HG02852 (cell line): Measurements from ENCODE around the gene AKAP7.
"Not testable (repeated sequence)": the region's sequence is repeated elsewhere in the genome, so short reads cannot be mapped to it uniquely, and the experiment has no call there.

ENCODE experiments used
- ATAC-seq: cut with Tn5 transposase; IDR thresholded peaks from one replicate; pipeline ENCODE4 v1.9.1; 2021; ENCODE audit warnings: mild to moderate bottlenecking, moderate library complexity; ENCODE audit not compliant: unreplicated experiment

Gene AKAP7

DNA sequence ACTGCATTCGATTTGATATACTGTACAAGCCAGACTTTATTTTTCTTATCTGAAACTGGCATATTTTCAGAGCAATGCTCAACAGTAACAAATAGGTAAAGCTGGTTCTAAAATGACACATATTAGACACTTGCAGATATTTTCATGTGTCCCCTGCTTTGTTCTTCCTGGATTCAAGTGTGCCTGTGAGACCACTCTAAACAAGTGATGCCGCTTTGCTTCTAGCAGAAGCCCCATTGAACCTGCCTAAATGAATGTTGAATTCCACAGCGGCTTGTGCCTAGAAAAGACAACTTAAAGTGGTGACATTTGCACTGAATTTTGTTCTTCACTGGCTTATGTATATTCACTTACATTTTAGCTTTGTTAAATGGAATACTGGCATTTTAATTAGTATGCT, 115.7 kb downstream of the AKAP7 start:
- ATAC-seq: no peak

DNA sequence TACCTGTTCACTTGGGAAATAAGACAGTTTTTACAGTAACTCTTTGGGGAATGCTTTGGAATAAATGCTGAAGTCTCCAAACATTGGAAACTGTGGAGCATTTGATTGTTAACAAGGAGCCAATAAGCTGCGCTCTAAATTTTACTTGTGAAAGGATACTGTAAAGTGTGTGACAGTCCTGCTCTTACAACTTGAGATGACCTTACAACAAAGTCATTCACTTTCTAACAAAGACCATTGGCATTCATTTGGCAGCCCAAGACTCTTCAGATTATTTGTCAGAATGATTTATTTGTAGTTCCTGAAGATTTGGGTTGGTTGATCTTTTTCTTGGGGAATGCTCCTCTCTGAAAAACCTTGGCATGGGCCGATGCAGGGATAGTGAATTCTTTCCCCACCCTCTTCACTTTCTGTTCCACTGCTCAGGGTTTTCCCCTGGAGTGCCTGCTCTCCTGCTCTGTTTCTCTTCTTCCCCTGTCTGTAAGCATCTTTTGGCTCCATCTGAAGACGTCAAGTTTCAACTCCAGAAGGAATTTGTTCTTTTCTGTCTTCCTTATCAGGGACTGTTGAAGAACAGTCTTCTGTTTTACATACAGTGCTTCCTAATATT, 116.4 kb downstream of the AKAP7 start:
- ATAC-seq: no peak

DNA sequence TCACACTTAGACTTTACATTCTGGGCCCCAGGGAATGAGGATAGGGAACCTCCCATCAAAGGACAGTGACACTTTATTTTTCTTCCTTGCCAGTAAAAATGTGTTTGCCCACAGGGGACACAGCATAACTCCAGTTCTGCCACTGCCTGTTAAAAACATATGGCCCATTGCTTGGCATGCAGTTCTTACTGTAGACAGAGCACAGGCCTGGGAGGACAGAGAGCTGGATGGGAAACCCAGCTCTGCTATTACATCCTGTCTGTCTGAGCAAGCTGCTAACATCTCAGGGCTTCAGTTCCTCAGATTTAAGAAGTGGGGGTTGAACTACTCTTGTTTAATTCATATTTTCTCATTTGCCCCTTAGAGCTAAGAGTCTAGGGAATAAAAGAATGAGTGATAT, 120.2 kb downstream of the AKAP7 start:
- no peak for ATAC-seq

- ATAC-seq: no peak
These were observed 120.6 kb downstream of the AKAP7 start for GRCh38 chr6:131255911-131256310.

DNA sequence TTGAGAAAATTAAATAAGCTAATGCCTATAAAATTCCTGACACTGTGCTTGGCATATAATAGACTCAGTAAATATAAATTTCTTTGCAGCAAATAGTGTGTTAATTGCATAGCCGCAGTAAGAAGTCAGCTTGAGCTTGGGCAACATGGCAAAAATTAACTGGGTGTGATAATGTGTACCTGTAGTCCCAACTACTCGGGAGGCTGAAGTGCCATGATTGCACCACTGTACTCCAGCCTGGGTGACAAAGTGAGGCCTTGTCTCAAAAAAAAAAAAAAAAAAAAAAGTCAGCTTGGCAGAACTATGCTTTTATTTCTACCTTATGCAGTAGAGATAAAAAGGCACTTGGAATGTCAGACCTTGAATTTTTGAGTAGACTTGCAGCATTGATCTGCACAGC, 121.8 kb downstream of the AKAP7 start:
- no peak for ATAC-seq

GRCh38 chr6:131258010-131258652, 122.9 kb downstream of the AKAP7 start:
- no peak for ATAC-seq

DNA sequence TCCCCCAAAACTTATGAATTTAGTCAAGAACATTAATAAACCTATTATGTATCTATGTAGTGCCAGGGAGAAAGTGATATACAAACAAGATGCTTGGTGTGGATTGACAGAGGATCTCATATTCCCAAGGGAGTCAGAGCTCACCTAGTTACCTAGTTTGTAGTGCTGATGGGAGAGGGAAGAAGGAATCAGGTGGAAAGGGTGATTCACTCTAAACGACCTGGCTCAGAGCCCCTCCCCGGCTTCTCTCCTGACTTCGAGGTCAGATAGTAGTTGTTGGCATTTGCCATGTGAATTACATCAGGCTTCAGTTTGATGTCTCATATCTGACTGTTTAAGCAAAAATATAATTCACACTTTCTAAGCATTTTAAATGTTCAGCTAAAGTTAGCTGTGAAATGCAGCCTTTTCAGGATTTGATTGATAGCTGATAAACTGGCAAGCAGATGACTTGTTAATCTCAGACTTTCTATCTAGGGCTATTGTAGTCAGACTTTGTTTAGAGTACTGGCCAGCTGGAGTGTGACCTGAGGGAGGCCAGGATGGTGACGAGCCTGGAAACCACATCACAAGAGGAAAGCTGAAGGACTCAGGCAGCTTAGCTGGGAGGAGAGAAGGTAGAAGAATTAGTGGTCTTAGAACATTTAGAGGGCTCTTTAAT, 123.7 kb downstream of the AKAP7 start:
- ATAC-seq: no peak

GRCh38 chr6:131260960-131261359, 125.7 kb downstream of the AKAP7 start:
- ATAC-seq: not testable (repeated sequence)

- ATAC-seq: no peak
These were observed 126.8 kb downstream of the AKAP7 start for GRCh38 chr6:131262060-131262459.

DNA sequence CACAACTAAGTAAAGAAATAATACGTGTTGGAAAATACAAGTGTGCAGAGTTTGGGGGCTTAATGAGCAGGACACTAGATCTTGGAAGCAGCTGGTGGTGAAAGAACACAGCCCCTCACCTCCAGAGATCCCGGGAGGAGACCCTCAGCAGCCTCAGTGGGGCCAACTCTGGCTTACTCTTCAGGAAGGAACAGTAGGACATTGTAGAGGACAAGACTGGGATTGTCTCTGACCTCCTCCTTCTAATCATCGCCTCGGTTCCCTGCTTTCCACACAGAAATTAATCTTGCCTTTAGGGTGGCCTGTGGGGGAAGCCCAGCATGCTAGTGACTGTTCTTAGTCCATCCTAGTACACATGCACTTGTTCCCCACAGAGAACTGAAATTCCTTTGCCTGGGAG, 130.7 kb downstream of the AKAP7 start:
- ATAC-seq: no peak

- ATAC-seq: no peak
These were observed 133.0 kb downstream of the AKAP7 start for GRCh38 chr6:131268303-131268702.

- ATAC-seq: no peak
These were observed 134.5 kb downstream of the AKAP7 start for GRCh38 chr6:131269565-131270391.

- ATAC-seq: no peak
These were observed 135.3 kb downstream of the AKAP7 start for GRCh38 chr6:131270534-131270933.

DNA sequence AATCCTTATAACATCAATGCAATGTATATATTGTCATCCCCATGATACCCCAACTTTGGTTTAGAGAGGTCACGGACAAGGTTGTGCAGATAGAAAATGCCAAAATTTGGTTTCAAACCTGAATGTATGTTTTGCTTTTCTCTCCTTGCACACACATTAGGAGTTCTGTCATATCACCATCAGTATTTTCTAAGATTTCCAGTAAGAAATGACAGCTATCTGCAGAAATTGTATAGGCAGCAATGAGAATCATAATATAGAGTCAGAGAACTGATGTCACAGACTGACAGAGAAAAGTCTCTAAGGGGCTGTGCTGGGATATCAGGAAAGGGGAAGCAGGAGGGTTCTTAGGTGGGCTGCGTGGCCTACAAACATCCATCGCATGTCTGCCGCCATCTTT, 140.0 kb downstream of the AKAP7 start:
- no peak for ATAC-seq

DNA sequence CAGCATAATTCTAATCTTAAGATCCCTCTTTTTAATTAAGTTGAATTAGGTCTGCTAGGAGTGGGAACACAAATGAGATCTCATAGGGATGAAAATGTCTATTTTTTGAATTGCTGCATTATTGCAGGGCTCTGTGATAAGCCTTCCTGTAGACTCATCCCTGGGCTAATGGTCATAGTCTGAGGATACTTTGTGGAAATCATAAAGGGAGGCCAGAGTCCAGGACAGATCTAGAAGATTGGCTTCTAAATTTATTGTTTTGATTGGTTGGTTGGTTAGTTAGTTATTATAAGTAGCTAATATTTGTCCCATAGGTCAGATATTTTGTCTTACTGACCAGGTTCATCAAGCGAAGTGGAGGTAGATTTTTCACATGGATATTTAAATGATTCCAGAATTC, 142.3 kb downstream of the AKAP7 start:
- ATAC-seq: no peak

GRCh38 chr6:131281471-131282270, 146.4 kb downstream of the AKAP7 start:
- ATAC-seq: no peak

DNA sequence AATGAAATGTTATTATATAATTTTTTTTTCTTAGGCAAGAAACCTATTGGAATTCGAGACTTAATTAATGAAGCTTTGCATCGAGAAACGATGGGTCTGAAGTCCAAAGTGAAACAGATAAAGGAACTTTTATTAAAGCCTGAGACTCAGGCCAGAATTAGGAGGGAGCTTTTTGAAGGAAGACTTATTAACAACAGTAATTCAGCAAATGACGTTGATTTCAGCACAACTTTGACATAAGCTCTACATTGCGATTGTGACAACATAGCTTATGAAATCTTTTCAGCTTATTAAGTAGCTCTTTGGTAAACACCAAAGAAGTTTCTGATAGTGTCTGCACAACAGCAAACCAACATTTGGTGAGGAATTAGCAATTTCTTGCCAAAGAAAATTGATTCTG, 147.1 kb downstream of the AKAP7 start:
- no peak for ATAC-seq

DNA sequence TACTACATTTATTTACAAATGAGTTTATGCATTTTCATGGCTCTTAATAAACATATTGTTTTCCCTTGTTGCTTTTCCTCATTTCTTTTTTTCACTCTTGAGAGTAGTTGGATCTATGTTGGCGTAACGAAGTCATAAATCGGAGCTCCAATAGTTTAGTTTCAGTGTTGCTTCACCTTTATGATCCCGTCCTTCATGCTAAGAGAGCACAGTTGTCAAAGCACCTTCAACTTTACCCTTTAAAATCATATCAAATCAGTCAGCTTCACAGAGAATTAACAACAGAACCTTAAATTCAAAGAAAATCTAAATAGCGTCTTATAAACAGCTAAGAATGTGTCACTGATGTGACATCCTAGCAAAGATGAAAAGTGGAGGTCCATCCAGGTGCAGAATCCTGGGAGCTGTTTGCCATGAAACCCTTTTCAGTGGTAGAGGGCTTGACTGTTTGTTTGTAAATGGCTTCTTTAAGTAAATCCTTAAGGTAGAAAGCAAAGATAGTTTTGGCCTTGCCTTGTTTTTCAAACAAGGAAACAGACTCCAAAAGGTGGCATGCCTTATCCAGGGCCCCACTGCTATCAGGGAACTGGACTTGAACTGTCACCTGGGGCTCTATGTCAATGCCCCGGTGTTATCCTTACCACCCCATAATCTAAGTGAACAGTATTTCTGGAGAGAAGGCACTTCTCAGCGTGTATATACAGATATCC, 148.4 kb downstream of the AKAP7 start:
- no peak for ATAC-seq

DNA sequence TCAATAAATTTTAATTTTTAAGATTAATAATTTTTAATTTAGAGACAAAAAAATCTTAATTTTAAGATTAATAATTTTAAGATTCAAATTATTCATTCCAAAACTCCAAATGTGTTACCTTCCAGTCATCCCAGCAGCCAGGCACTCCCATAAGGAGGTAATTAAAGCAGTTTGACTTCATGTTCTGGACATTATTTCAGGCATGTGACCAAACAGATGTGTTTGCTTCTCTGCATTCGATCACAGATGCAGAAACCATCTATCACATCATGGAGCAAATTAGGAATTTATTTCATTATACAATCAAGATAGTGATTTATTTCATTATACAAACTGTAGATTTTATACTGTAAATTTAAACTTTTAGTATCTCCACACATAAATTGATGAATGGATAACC, 150.3 kb downstream of the AKAP7 start:
- no peak for ATAC-seq

- ATAC-seq: no peak
These were observed 151.3 kb downstream of the AKAP7 start for GRCh38 chr6:131286469-131287040.
